Lower leg skin (tissue), 3 donors: ENCODE measurements around the gene PLB1.

ENCODE experiments used
- CTCF ChIP-seq, 3 donors: fragments of 450-650 bp; IDR thresholded peaks; one replicate each; pipeline ENCODE4 v1.5.1; 2016; ENCODE audit warnings: antibody characterized with exemption in 3 of 3, mild to moderate bottlenecking in 3 of 3, moderate library complexity in 2 of 3
- POLR2A ChIP-seq, 2 donors: fragments of 450-650 bp; IDR thresholded peaks; one replicate each; pipeline ENCODE4 v1.6.1; 2016 to 2017; ENCODE audit warnings: antibody characterized with exemption in 2 of 2, mild to moderate bottlenecking in 1 of 2, moderate library complexity in 1 of 2

DNA sequence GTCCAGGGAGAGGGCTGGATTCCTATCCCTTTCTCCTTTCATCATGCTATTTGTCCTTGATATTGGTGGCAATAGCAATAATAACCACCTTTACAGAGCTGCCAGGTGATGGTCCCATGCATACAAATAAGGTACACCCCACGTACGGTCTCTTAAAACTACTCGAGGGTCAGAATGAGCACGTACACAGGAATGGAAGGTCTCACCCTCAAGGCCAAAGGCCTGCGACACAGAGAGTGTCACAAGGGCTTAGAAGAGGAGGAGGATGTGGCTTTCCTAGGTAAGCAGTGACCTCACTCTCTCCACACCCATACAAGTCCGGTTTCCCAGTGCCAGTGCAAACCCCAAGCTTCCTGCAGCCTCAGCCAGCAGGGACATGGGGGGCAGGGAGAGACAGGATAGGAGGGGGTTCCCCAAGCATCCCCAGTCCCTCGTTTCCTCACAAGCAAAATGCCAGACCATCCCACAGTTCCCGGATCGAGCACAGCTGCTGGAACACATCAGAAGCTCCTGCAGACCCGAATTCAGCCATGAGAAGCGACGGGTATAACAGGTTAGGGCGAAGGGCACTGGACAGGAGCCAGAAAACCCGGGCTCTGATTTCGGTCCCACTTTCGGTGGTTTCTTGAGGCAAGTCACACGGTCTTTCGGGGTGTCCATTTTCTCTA lies 49.2 kb downstream of the PLB1 start:
- TF ChIP-seq POLR2A (IDR thresholded peaks at IDR 0.05) = no peak
- no peak for TF ChIP-seq CTCF (IDR thresholded peaks at IDR 0.05)
